ENCODE data around the gene DUOX1.

The DUOX1 gene

GRCh38 chr15:45105586-45105985, 24.2 kb upstream of the DUOX1 start:
- no peak for DNase-seq (ENCODE audit: extremely low read depth, low read depth)
- no peak for TF ChIP-seq CTCF (IDR thresholded peaks at IDR 0.05; ENCODE audit: low read depth, low read length, missing control alignments)
- no peak overlapping the region for H3K4me3 ChIP-seq (replicated peaks; ENCODE audit: low read depth, low read length)

GRCh38 chr15:45106002-45106790, 23.6 kb upstream of the DUOX1 start:
- DNase-seq (ENCODE audit: extremely low read depth, low read depth) = no peak
- TF ChIP-seq CTCF (IDR thresholded peaks at IDR 0.05; ENCODE audit: low read depth, low read length, missing control alignments) = no peak
- no peak overlapping the region for H3K4me3 ChIP-seq (replicated peaks; ENCODE audit: low read depth, low read length)

DNA sequence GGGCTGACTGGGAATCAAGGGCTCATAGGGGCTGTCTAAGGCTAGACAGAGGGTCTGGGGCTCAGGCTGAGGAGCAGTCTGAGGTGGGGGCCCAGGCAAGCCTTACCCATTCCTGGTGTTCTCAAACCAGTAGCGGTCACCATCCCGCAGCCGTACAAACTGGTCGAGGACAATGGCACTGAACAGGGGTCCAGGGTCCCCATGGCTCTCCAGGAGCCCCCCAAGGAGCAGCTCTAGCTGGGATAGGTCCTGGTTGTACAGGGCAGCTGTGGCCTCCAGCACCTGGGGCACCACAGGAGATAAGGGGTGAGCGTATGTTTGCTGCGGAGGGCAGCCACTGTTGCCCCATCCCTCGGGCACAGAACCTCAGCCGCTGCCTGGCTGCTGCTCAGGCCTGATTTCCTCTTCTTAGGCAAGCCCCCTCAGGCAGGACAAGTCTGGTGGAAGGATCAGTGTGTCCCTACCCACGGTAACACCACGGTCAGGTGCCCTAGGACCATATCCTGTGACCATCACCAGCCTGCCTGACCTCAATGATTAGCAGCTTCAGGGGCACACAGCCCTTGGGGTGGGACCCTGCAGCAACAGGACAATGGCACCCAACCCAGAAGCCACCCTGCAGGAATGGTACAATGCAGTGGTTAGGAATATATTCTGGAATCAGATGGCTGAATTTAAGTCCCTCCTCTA, 21.7 kb upstream of the DUOX1 start:
- H3K4me3 ChIP-seq (replicated peaks; ENCODE audit: low read depth, low read length) = no peak overlapping the region
- DNase-seq (ENCODE audit: extremely low read depth, low read depth) = no peak
- TF ChIP-seq CTCF (IDR thresholded peaks at IDR 0.05; ENCODE audit: low read depth, low read length, missing control alignments) = no peak

DNA sequence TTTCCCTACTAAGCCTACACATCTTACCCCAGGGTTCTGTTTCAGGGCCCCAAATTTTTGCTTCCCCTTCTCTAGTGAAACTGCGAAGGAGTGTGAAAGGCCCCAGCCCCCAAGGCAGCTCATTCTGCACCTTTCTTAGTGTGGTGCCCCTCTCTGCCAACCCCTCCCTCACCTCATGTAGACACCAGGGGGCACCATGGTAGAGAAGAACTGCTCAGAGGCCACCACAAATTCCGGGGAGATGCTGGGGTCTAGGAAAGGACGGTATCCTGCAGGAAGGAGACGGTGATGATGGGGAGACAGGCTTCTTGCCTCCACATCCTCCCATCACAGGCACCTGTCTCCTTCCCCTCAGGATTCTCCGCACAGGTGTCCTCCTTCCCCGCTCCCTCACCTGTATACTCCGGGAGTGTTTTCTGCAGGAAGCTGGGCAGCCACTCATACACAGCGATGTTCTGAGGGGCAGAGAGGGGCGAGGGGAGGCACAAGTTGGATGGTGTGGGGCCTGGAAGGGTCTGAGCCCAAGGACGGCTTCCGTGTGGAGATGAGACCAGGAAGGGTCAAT, 19.5 kb upstream of the DUOX1 start:
- peak; percentile 16 for TF ChIP-seq CTCF (IDR thresholded peaks at IDR 0.05; ENCODE audit: low read depth, low read length, missing control alignments)
- DNase-seq (ENCODE audit: extremely low read depth, low read depth) = no peak

DNA sequence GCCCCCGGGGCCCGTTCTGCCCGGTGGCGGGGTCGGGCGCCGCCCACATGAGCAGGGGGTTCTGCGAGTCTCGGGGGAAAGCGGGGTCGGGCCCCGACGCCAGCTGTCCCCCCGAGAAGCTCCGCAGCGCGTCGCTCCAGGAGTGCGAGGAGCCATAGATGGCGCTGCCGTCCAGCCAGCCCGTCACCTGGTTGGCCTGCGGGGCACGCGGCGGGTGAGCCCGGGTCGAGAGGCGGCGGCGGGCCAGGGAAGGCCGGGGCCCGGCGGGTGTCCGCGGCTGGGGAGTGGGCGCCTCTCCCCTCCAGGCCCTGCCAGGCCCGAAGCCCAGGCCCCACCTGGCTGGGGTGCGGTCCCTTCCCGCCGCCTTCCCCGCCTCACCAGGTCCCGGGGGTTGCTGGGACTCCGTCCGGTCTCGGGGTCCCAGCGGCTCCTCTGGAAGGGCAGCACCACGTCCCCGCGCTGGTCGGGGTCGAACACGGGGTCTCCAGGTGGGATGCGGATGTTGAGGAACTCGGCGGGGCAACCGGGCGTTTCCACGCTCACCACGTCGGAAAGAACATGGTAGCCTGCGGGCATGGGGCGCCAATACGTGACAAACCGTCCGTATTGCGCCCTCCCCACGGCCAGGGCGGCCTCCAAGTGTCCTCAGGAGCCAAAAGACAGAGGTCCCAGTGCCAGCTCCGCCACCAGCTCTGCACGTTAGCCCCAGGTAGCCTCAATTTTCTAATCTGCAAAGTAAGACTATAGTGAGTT, 18.2 kb upstream of the DUOX1 start:
- no peak for TF ChIP-seq CTCF (IDR thresholded peaks at IDR 0.05; ENCODE audit: low read depth, low read length, missing control alignments)
- no peak for DNase-seq (ENCODE audit: extremely low read depth, low read depth)
- H3K4me3 ChIP-seq (replicated peaks; ENCODE audit: low read depth, low read length) = no peak overlapping the region

More for the DNA sequence above, 19.5 kb upstream of the DUOX1 start:
- H3K4me3 ChIP-seq (replicated peaks; ENCODE audit: low read depth, low read length) = no peak overlapping the region

- DNase-seq (ENCODE audit: extremely low read depth, low read depth) = no peak
- H3K4me3 ChIP-seq (replicated peaks; ENCODE audit: low read depth, low read length) = no peak overlapping the region
- no peak for TF ChIP-seq CTCF (IDR thresholded peaks at IDR 0.05; ENCODE audit: low read depth, low read length, missing control alignments)
These were observed 17.6 kb upstream of the DUOX1 start for GRCh38 chr15:45112143-45112590.

All from HFF-Myc (cell line).